Adipose tissue (tissue), 3 donors: ENCODE results near the gene FOXP2. TPM values are rescaled to one million over a fixed set of nuclear protein-coding genes. Genes with fewer than 3 reads are reported as not detected.

ENCODE experiments used
- H3K27ac ChIP-seq: one replicate; pipeline ENCODE4 v1.5.1; 2013; ENCODE audit warnings: low read depth, low read length
- WGBS, 3 donors: extraction: QIAGEN DNeasy Blood & Tissue Kit; methylation state at CpG; one replicate each; pipeline ENCODE4 v1.1.7; 2013; 5-methylcytosine and 5-hydroxymethylcytosine counted together
- polyA plus RNA-seq, 3 donors: library from polyadenylated mRNA; stranded (reverse); fragments of 200-250 nt; gene quantifications; one replicate each; pipeline ENCODE4 v1.2.3, GENCODE V29; 2013
- donor health status: healthy with polysubstance abuse.
- donor health status: Bipolar disorder and iron deficiency.
- donor health status: healthy.

The FOXP2 gene
- polyA plus RNA-seq, 3 donors, result 2.0 to 3.0 (median 2.0) TPM

DNA sequence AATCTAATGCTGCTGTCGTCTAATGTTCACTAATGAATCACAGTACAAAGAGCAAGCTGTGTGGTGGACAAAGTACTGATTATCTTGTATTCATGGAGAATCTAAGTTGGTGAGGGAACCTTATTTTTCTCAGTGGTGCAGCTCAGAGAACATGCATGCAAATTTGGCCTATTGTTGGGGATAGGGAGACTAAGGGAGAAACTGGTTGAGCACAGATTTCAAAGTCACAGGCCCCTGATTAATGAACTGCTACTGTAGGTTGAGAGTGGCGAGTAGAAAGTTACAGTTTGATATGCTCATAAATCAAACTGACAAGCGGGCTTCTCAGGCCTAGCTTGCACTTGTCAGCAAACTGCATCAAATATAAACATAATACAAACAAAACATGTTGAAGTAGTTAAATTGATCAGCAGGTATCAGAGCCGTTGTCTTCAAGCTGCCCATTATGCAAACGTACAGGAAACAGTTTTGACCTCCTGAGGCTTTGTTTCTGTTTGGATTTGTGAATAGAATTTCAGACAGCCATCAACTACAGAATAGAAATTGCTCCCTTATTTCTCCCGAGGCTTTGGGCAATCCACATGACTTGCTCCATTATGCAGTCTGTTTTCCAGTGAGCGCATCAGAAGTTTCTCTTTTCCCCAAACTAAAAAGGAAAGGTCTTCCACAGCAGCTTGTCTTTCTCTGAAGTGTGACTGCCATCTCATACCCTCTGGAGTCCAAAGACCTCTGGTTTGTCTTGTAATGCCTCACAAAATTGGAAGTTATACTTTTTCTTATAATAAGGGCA lies 215.8 kb downstream of the FOXP2 start:
- 59 to 72% (median 67%) methylated on average over 7 of the region's 7 CpGs for WGBS, 3 donors

DNA sequence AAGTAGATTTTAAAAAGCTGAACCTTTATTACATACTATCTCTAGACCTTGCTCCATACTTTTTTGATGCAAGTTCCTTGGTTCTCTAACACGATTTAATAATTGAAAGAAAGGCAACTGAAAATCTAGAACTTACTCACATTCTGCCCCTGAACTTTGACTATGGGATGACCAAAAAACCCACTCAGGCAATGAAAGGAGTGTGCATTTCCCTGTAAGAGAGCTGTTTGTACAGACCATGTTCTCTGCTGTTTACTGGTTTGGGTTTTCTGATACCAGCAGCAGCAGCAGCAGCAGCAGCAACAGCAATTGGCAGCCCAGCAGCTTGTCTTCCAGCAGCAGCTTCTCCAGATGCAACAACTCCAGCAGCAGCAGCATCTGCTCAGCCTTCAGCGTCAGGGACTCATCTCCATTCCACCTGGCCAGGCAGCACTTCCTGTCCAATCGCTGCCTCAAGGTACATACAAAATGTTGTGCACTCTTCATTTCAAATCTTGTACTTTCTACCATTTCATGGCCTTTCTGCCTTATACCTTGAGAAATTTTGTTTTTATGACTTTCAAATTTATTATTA lies 216.7 kb downstream of the FOXP2 start:
- no peak overlapping the region for H3K27ac ChIP-seq
- 82 to 88% (median 82%) methylated on average over 3 of the region's 3 CpGs for WGBS, 3 donors

More for the DNA sequence above, 215.8 kb downstream of the FOXP2 start:
- H3K27ac ChIP-seq, result no peak overlapping the region

DNA sequence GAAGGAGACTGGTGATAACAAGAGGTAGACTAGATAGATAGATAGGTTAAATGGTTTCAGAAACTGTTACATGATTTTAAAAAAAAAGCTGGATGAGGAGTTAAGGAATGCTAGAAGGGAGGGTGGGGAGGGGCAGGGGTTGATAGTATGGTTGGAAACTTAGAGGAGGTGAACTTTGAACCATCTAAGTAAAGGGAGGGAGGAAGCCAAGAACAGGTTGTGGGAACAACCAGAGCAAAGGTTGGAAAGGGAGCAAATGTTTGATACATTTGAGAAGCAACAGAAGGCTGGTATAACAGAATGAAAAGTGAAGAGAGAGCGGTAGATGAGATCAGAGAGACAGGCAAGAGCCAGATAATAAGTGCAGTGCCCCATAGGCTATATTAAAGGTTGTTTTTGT lies 224.8 kb downstream of the FOXP2 start:
- WGBS, 3 donors, result 81 to 97% (median 94%) methylated on average over 1 of the region's 1 CpG
- H3K27ac ChIP-seq, result no peak overlapping the region

DNA sequence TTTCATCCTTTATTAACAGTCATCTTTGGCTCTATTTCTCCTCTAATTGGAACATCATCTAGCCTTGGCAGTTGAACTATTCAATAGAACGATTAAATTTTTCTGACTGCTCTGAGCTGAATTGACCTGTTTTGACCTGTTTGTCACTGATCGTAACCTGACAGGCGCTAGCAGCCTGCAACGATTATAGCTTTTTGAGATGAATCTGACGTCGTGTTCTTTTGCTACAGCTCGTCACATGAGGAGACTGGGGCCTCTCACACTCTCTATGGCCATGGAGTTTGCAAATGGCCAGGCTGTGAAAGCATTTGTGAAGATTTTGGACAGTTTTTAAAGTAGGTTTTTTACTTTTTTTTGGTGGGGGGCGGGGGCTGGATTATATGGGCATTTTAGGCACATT lies 229.8 kb downstream of the FOXP2 start:
- no peak overlapping the region for H3K27ac ChIP-seq
- WGBS, 3 donors, result 76 to 81% (median 77%) methylated on average over 8 of the region's 8 CpGs

DNA sequence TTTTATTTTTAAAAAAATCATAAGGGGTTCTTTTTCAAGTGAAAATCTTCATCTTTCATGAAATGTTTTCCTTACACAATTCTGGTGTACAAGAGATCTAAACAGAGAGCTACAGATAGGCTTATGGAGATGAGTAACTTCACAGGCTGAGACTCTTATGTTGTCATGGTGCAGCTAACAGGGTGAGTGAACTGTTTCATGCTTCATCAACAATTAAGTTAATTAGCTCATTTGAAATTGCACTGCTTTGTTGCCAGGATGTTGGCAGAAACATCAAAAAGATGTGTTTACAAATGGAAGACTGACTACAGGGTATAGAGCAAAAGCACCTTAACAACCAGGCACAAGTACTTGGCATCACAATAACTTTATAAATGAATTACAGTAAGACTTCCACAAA lies 230.8 kb downstream of the FOXP2 start:
- H3K27ac ChIP-seq, result no peak overlapping the region

DNA sequence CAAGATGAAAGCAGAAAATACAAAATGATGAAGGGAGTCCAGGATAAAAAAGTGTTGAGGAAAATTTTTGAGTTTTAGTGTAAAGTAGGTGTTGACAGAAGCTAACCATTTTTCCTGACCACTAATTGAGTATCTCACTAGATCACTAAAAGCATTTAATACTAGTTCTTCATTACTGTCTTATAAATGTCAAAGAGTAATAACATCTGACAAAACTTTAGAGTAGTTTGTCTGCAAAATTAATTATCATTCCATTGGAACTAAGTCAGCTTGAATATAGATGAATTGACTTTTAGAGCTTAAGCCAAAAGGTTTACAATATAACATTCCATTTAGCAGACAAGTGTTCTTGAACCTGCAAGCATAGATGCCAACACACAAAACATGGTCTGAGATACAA lies 232.9 kb downstream of the FOXP2 start:
- no peak overlapping the region for H3K27ac ChIP-seq

DNA sequence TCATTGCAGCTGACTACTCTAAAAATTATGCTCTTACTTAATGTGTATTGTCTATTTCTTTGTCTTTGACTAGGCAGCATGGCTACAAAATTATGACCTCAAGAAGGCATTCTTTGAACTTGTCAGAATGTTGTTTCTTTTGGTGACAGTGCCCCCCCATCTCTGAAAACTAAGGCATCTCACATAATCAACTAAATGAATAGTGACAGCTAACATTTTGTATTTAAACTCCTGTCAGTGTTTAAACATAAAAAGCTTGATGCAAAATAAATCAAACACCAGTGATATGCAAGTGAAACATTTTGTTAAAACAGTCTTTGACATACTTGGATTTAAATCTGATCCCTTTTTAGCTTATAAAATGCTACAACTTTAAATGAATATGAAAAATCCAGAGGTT lies 233.5 kb downstream of the FOXP2 start:
- no peak overlapping the region for H3K27ac ChIP-seq

DNA sequence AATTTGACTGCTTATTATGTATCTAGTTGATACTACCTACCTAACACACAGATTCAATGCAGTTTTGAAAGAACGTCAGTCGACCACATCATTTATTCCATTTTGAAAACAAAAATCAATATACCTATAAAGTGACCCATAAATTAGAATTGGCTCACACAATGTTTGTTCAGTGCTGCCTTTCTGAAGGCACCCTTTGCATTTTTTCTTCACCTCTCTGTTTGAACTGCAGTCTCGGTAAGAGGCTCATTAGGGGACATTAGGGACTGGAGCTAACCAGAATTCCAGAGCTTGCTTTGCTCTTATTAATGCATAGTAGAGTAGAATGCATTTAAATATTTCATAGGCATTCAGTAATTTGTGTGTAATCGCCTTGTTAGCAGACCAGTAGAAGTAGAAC lies 234.1 kb downstream of the FOXP2 start:
- no peak overlapping the region for H3K27ac ChIP-seq
- WGBS, 3 donors, result 85 to 93% (median 92%) methylated on average over 4 of the region's 4 CpGs

DNA sequence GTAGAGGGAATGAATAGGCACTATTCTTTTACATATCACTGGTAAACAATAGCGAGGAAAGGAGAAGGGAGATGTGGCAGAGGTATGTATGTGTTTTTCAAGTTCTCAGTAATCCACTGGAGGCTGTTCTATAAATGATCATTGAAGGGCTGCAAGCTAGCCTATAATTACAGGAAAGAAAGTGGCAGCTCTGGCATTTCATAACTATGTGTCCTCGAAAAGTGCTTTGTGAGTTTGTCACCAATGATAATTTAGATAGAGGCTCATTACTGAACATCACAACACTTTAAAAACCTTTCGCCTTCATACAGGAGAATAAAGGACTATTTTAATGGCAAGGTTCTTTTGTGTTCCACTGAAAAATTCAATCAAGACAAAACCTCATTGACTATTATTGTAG lies 235.1 kb downstream of the FOXP2 start:
- WGBS, 3 donors, result 91 to 94% (median 93%) methylated on average over 3 of the region's 3 CpGs

DNA sequence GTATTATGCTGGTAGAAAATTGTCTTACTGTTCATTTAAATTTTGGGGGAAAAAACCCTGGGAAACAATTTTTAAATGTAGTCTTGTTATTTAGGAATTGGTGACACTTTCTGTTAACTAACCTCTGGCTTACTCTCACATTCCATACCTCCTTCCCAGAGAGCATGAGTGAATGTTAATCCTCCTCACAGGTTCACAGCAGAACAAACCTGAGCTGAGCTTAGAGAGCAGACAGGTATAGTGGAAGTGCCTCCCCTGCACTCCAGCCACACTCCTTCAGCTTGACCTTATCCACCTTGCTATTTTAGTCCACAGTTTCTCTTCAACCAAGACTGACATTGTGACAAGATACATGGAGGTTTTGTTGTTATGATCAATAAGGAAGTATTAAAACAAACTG lies 235.9 kb downstream of the FOXP2 start:
- no peak overlapping the region for H3K27ac ChIP-seq

More for the DNA sequence above, 235.1 kb downstream of the FOXP2 start:
- no peak overlapping the region for H3K27ac ChIP-seq

DNA sequence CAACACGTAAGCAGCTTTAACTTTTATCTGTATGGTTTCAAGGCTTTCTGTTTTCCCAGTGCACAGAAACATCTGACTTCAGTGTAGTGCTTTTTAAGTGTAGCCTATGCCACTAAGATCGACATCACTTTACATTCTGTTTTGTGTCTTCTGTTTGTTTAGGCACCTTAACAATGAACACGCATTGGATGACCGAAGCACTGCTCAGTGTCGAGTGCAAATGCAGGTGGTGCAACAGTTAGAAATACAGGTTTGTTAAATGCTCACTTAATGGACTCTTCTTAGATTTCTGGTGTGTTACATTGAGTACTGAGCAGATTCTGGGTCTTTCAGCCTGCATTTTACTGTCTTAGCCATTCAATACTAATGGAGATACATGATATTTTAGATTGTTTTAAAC lies 237.4 kb downstream of the FOXP2 start:
- 82 to 87% (median 85%) methylated on average over 5 of the region's 5 CpGs for WGBS, 3 donors
- no peak overlapping the region for H3K27ac ChIP-seq

DNA sequence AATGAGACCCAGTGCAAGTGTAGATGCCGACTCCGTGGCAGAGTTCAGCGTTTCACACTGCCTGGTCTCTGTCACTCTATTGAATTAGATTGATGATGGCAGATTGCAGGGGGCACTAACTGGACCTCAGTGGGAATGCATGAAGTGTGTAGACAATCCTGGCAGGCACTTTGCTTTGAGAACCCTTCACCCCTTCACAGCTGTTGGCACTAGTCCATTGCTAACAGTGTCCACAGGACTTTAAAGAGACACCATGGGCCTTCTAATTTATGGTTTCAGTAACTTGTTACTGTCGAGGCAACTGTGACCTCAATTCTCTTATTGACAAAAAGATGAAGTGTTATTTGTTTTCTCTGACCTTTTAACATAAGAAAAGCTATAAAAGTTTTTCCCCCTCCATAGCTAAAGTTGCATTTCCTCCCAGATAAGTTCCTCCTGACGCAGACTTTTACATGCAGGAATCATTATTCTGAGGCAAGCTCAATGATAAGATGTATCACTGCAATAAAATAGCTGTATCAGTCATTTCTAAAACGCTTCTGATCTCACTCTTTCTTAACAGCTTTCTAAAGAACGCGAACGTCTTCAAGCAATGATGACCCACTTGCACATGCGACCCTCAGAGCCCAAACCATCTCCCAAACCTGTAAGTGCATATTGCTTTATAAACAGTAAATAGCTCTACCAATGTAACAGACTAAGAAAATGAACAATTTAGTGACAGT lies 238.9 kb downstream of the FOXP2 start:
- H3K27ac ChIP-seq, result no peak overlapping the region
- WGBS, 3 donors, result 60 to 71% (median 65%) methylated on average over 10 of the region's 10 CpGs

DNA sequence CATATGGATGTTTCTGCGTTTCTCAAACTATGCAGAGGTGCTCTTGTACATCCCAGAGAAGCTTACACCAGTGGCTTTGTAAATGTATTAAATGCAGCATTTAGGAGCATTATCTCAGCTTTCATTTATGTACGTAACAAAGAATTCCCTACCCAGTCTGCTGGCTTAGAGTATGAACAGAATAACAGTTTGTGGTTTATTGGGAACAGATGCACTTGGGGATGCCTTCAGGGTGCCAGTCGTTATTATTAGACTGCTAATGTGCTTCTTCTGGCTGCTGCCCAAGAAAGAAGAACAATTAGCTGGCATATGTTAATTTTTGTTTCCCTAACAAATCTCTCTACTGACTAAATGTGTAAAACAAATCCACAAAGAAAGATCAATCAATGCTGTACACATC lies 241.9 kb downstream of the FOXP2 start:
- WGBS, 3 donors, result 70 to 85% (median 78%) methylated on average over 3 of the region's 3 CpGs

DNA sequence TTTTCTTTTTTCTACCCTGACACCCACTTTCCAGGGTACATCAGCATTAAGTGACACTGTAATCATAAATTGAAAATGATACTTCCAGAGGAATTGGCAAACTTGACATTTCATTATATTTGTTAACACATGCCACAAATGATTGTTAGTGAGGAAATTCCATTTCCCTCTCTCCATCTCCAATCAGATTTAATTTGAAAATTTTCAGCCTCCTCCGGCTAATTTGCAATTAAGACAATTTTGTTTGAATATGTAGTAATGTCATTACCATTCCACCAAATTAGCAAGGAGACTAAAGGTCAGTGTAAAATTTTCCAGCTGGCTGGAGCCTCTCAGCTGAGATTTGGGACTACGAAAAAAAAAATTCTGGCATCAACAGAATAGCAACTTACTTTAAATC lies 242.7 kb downstream of the FOXP2 start:
- 52 to 92% (median 71%) methylated on average over 2 of the region's 2 CpGs for WGBS, 3 donors
- no peak overlapping the region for H3K27ac ChIP-seq

More for the DNA sequence above, 241.9 kb downstream of the FOXP2 start:
- H3K27ac ChIP-seq, result no peak overlapping the region

DNA sequence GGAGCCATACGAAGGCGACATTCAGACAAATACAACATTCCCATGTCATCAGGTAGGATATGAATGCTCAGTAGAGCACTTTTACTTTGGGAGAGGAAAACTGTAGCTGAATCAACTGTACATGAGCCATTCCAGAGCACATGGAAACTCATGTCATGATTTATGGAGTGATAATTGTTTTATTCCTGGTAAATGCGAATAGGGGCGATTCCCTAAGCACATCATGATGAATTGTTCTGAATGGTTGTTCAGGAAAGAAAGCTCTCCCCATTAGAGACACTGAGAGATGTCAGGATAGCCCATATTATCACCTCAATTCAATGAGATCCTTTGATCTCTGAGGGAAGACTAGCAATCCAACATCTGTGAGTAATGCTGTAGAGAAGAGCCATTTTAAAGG lies 243.6 kb downstream of the FOXP2 start:
- 90 to 95% (median 93%) methylated on average over 4 of the region's 4 CpGs for WGBS, 3 donors

DNA sequence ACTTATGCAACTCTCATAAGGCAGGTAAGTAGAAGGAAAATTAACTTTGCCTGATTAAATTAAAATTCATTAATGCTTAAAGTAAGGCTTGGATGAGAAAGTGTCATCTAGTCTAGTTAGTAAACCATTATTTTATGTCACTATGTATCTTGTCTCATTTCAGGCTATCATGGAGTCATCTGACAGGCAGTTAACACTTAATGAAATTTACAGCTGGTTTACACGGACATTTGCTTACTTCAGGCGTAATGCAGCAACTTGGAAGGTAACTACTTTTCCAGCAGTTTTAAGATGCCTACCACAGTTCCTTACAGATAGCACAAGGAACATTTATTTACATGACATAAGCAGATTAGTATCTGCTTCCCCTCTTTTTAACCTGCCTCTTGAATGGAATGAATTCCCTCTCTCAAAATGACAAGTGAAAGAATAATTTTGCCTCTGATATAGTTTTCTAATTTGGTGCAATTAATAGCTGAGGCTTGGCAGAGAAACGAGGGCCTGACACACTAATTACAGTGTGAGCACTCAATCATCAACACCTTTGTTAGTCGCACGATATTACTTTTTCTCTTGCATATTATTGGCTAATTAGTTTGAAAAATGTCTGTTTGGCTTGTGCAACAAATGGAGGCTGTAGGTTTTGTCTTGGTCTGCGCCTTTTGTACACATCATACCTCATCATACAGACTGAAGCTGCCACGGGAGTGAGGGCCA lies 245.0 kb downstream of the FOXP2 start:
- WGBS, 3 donors, result 58 to 67% (median 66%) methylated on average over 7 of the region's 7 CpGs
- no peak overlapping the region for H3K27ac ChIP-seq

More for the DNA sequence above, 243.6 kb downstream of the FOXP2 start:
- no peak overlapping the region for H3K27ac ChIP-seq

DNA sequence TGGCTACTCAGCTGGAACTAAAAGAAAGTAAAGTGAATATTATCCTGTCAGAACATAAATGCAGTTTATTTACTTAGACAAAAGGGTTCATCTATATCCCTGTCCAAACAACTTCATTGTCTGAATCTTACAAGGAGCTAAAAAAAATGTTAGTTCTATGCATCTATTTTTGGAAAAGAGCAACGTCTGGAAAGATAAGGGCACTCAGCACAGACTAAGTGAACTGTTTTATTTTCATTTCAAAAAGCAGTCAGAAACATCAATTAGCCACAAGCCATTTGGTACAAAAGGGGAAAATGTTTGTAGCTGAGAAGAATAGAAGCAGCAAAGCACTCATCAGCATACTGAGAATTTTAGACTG lies 245.5 kb downstream of the FOXP2 start:
- WGBS, 3 donors, result 6 to 14% (median 9%) methylated on average over 1 of the region's 1 CpG
- H3K27ac ChIP-seq, result no peak overlapping the region

DNA sequence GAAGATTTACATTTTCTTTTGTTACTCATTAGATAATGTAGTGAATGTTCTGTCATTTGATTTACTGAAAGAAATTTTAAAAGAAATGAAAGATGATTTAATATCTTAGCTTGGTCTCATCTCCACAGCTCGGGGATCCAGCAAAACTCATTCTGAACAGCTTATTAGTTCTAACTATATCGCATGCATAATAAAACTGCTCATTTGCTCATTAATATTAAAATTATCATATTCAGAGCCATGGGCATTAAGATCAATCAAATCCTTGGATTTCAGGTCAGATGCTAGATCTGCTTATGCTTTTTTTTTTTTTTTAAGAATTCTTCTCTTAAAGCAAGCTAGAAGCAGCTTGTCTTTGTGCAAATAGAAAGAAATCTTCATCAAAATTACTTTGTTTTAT lies 246.1 kb downstream of the FOXP2 start:
- WGBS, 3 donors, result 93 to 97% (median 94%) methylated on average over 2 of the region's 2 CpGs
- H3K27ac ChIP-seq, result no peak overlapping the region

DNA sequence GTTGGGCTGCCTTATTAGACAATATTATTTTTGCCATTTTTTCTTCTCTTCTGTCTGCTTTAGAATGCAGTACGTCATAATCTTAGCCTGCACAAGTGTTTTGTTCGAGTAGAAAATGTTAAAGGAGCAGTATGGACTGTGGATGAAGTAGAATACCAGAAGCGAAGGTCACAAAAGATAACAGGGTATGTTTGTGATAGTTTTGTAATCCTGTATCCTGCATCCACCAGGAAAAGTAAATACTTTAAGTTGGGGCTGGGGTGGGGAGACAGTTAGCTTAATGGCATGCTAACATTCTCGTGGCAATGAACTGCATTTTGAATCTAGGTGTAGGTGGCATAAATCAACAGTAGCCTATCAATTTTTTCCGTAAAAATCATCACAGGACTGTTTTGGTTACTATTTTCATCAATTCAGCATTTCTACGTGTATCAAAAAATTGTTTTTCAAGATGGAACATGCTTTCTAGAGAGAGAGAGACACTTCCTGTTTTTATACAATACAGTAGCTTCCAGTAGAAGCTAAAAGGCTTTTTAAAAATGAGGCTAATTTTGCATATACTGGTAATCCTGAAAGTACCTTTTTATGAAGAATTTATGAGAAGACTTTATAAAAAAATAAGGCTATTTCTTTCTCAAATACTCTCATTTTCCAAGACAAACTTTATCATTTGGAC lies 247.5 kb downstream of the FOXP2 start:
- H3K27ac ChIP-seq, result no peak overlapping the region
- WGBS, 3 donors, result 70 to 82% (median 76%) methylated on average over 6 of the region's 6 CpGs
